Measurements from ENCODE around the gene LIX1. TPM values are rescaled to one million over a fixed set of nuclear protein-coding genes. Genes with fewer than 3 reads are reported as not detected.

The LIX1 gene
- not detected in 2 replicates for total RNA-seq

GRCh38 chr5:97142521-97143254, at the start of gene LIX1:
Gene LIX1, minus strand, starts transcription at chr5:97142611. Its CDS starts 35 bp downstream, at chr5:97142576.

GRCh38 chr5:97183100-97183929, 40.9 kb upstream of the LIX1 start, which contains the start of gene RIOK2:
Gene RIOK2, minus strand, starts transcription at chr5:97183247. Its CDS starts 56 bp downstream, at chr5:97183191.

Small RNAs within 50 kb of the gene (small RNA-seq; reads per million reads assigned to genes)
- not detected for gene RNU1-73P

Other genes with a start within 250 kb of the LIX1 start
- 38.9 and 60.4 TPM in 2 replicates for gene LNPEP, start 206.5 kb downstream of the LIX1 start, total RNA-seq
- 15.7 and 25.1 TPM in 2 replicates for gene RIOK2, start 40.6 kb upstream of the LIX1 start, total RNA-seq